ENCODE results near the gene P3R3URF.
A peak's percentile ranks its signal among the peaks of the same experiment; 100 is the strongest.

P3R3URF gene

GRCh38 chr1:46158312-46159281 lies 17.7 kb downstream of the P3R3URF start:
- in situ Hi-C loops (cut with HindIII; ENCODE audit: low pct_unique_long_range_greater_than_20kb, low sequenced_read_pairs), result no loop called here
- DNase-seq (ENCODE audit: low read depth in 1 of 2, low spot score in 1 of 2), result no peak
- no peak for TF ChIP-seq JUND (IDR thresholded peaks at IDR 0.05; ENCODE audit: low read depth)

GRCh38 chr1:46157916-46158311 lies 18.4 kb downstream of the P3R3URF start:
- no peak for TF ChIP-seq JUND (IDR thresholded peaks at IDR 0.05; ENCODE audit: low read depth)
- in situ Hi-C loops (cut with HindIII; ENCODE audit: low pct_unique_long_range_greater_than_20kb, low sequenced_read_pairs), result no loop called here
- no peak for DNase-seq (ENCODE audit: low read depth in 1 of 2, low spot score in 1 of 2)

- in situ Hi-C loops (cut with HindIII; ENCODE audit: low pct_unique_long_range_greater_than_20kb, low sequenced_read_pairs), result no loop called here
- DNase-seq (ENCODE audit: low read depth in 1 of 2, low spot score in 1 of 2), result no peak
- no peak for TF ChIP-seq JUND (IDR thresholded peaks at IDR 0.05; ENCODE audit: low read depth)
Observed at GRCh38 chr1:46153732-46154131, 22.6 kb downstream of the P3R3URF start.

- in situ Hi-C loops (cut with HindIII; ENCODE audit: low pct_unique_long_range_greater_than_20kb, low sequenced_read_pairs), result no loop called here
- DNase-seq (ENCODE audit: low read depth in 1 of 2, low spot score in 1 of 2), result no peak
Observed at GRCh38 chr1:46153228-46153627, 23.1 kb downstream of the P3R3URF start.

GRCh38 chr1:46152016-46152415 lies 24.3 kb downstream of the P3R3URF start:
- in situ Hi-C loops (cut with HindIII; ENCODE audit: low pct_unique_long_range_greater_than_20kb, low sequenced_read_pairs), result no loop called here
- no peak for DNase-seq (ENCODE audit: low read depth in 1 of 2, low spot score in 1 of 2)
- TF ChIP-seq JUND (IDR thresholded peaks at IDR 0.05; ENCODE audit: low read depth), result no peak

More at GRCh38 chr1:46153228-46153627, 23.1 kb downstream of the P3R3URF start:
- no peak for TF ChIP-seq JUND (IDR thresholded peaks at IDR 0.05; ENCODE audit: low read depth)

- in situ Hi-C loops (cut with HindIII; ENCODE audit: low pct_unique_long_range_greater_than_20kb, low sequenced_read_pairs), result no loop called here
- no peak for TF ChIP-seq JUND (IDR thresholded peaks at IDR 0.05; ENCODE audit: low read depth)
- no peak for DNase-seq (ENCODE audit: low read depth in 1 of 2, low spot score in 1 of 2)
Observed at GRCh38 chr1:46150085-46150484, 26.2 kb downstream of the P3R3URF start.

GRCh38 chr1:46148318-46148717 lies 28.0 kb downstream of the P3R3URF start:
- peak in 1 of 2 experiments; percentile 15 for DNase-seq (ENCODE audit: low read depth in 1 of 2, low spot score in 1 of 2)
- in situ Hi-C loops (cut with HindIII; ENCODE audit: low pct_unique_long_range_greater_than_20kb, low sequenced_read_pairs), result no loop called here
- no peak for TF ChIP-seq JUND (IDR thresholded peaks at IDR 0.05; ENCODE audit: low read depth)

- no peak for TF ChIP-seq JUND (IDR thresholded peaks at IDR 0.05; ENCODE audit: low read depth)
- in situ Hi-C loops (cut with HindIII; ENCODE audit: low pct_unique_long_range_greater_than_20kb, low sequenced_read_pairs), result no loop called here
- DNase-seq (ENCODE audit: low read depth in 1 of 2, low spot score in 1 of 2), result no peak
Observed at GRCh38 chr1:46137916-46138315, 38.4 kb downstream of the P3R3URF start.

- DNase-seq (ENCODE audit: low read depth in 1 of 2, low spot score in 1 of 2), result no peak
- no peak for TF ChIP-seq JUND (IDR thresholded peaks at IDR 0.05; ENCODE audit: low read depth)
- in situ Hi-C loops (cut with HindIII; ENCODE audit: low pct_unique_long_range_greater_than_20kb, low sequenced_read_pairs), result no loop called here
Observed at GRCh38 chr1:46136711-46137110, 39.6 kb downstream of the P3R3URF start.

GRCh38 chr1:46134660-46135331 lies 41.5 kb downstream of the P3R3URF start:
- no peak for TF ChIP-seq JUND (IDR thresholded peaks at IDR 0.05; ENCODE audit: low read depth)
- in situ Hi-C loops (cut with HindIII; ENCODE audit: low pct_unique_long_range_greater_than_20kb, low sequenced_read_pairs), result no loop called here
- peak; percentile 14 to 87 for DNase-seq (ENCODE audit: low read depth in 1 of 2, low spot score in 1 of 2)

GRCh38 chr1:46133781-46134350 lies 42.4 kb downstream of the P3R3URF start:
- no peak for DNase-seq (ENCODE audit: low read depth in 1 of 2, low spot score in 1 of 2)
- TF ChIP-seq JUND (IDR thresholded peaks at IDR 0.05; ENCODE audit: low read depth), result no peak
- in situ Hi-C loops (cut with HindIII; ENCODE audit: low pct_unique_long_range_greater_than_20kb, low sequenced_read_pairs), result no loop called here

GRCh38 chr1:46133181-46133658 lies 43.1 kb downstream of the P3R3URF start:
- peak in 1 of 2 experiments; percentile 35 for DNase-seq (ENCODE audit: low read depth in 1 of 2, low spot score in 1 of 2)
- in situ Hi-C loops (cut with HindIII; ENCODE audit: low pct_unique_long_range_greater_than_20kb, low sequenced_read_pairs), result no loop called here
- no peak for TF ChIP-seq JUND (IDR thresholded peaks at IDR 0.05; ENCODE audit: low read depth)
